SJCRH30 (cell line): ENCODE data around the gene CDC37L1. TPM values are rescaled to one million over a fixed set of nuclear protein-coding genes. Genes with fewer than 3 reads are reported as not detected.

Experiments used
- DNase-seq, 2 experiments: peaks; one replicate each; pipeline ENCODE4 v3.0.0-alpha.2; 2015 to 2020
- H3K27ac ChIP-seq: fragments of 250-450 bp; sonication (Bioruptor Pico); 2 replicates; pipeline ENCODE4 v1.5.1; 2020; ENCODE audit warnings: mild to moderate bottlenecking, moderate library complexity
- H3K27me3 ChIP-seq: fragments of 250-450 bp; sonication (Bioruptor Pico); 2 replicates; pipeline ENCODE4 v1.5.1; 2020; ENCODE audit warnings: mild to moderate bottlenecking, moderate library complexity
- H3K36me3 ChIP-seq: fragments of 250-450 bp; sonication (Bioruptor Pico); 2 replicates; pipeline ENCODE4 v1.5.1; 2020; ENCODE audit warnings: mild to moderate bottlenecking, moderate library complexity
- H3K4me1 ChIP-seq: fragments of 250-450 bp; sonication (Bioruptor Pico); 2 replicates; pipeline ENCODE4 v1.5.1; 2020; ENCODE audit warnings: mild to moderate bottlenecking, moderate library complexity
- H3K4me3 ChIP-seq: fragments of 250-450 bp; sonication (Bioruptor Pico); 2 replicates; pipeline ENCODE4 v1.5.1; 2020; ENCODE audit warnings: mild to moderate bottlenecking, moderate library complexity
- H3K9me3 ChIP-seq: fragments of 250-450 bp; sonication (Bioruptor Pico); replicated peaks from 2 replicates; pipeline ENCODE4 v1.5.1; 2020; ENCODE audit warnings: mild to moderate bottlenecking, moderate library complexity
- total RNA-seq: library from RNA; depleted of rRNA; stranded (reverse); fragments of >200 nt; shearing (Covaris generic); gene quantifications from 2 replicates; pipeline ENCODE4 v1.2.3, GENCODE V29; 2014

The CDC37L1 gene
- total RNA-seq, 1 experiment from 2014 or later = 12.6 TPM

- H3K27ac ChIP-seq = no peak overlapping the region
- H3K9me3 ChIP-seq = no peaks in the 10 kb centered on the region
- H3K4me3 ChIP-seq = no peak overlapping the region
- no peak for DNase-seq
- peaks cover 4% of the 10 kb centered on the region; the same call in 1 of the 2 replicates for H3K36me3 ChIP-seq
- no peaks in the 10 kb centered on the region for H3K4me1 ChIP-seq
- H3K27me3 ChIP-seq = no peaks in the 10 kb centered on the region
These were observed 35.1 kb downstream of the CDC37L1 start for GRCh38 chr9:4714266-4715016.

- Histone ChIP-seq H3K4me3 (no peak overlapping the region), H3K36me3 (peaks cover 4% of the 10 kb centered on the region; the same call in 1 of the 2 replicates), H3K4me1 (no peaks in the 10 kb centered on the region), H3K9me3 (no peaks in the 10 kb centered on the region), H3K27me3 (no peaks in the 10 kb centered on the region), H3K27ac (no peak overlapping the region)
- no peak for DNase-seq
These were observed 36.8 kb downstream of the CDC37L1 start for GRCh38 chr9:4716163-4716562.

GRCh38 chr9:4717815-4718214 lies 38.4 kb downstream of the CDC37L1 start:
- Histone ChIP-seq H3K36me3 (peaks cover 4% of the 10 kb centered on the region; the same call in 1 of the 2 replicates), H3K27me3 (no peaks in the 10 kb centered on the region), H3K4me3 (no peak overlapping the region), H3K4me1 (no peaks in the 10 kb centered on the region), H3K9me3 (no peaks in the 10 kb centered on the region), H3K27ac (no peak overlapping the region)
- DNase-seq = no peak

DNA sequence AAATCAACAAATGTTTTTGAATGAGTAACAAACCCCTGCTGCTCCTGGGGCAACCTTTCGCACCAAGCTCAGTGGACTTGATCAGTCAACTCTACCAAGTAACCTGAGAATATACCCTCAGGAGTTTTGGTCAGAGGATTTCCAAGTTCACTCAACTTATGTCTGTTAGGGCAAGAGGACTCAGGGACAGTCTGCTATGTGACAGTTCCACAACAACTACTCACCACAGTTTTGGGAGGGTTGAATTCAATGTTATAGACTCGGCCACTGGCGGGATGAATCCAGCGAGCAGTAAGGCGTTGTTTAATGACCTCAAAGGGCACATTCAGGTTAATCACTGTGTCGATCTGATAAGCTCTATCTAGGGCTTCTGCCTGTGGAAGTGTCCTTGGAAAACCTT lies 39.5 kb downstream of the CDC37L1 start:
- no peak overlapping the region for H3K27ac ChIP-seq
- DNase-seq = no peak
- peaks cover 4% of the 10 kb centered on the region; the same call in 1 of the 2 replicates for H3K36me3 ChIP-seq
- H3K4me3 ChIP-seq = no peak overlapping the region
- no peaks in the 10 kb centered on the region for H3K4me1 ChIP-seq
- H3K27me3 ChIP-seq = no peaks in the 10 kb centered on the region
- no peaks in the 10 kb centered on the region for H3K9me3 ChIP-seq

- DNase-seq = no peak
- Histone ChIP-seq H3K4me3 (no peak overlapping the region), H3K27me3 (no peaks in the 10 kb centered on the region), H3K36me3 (no peaks in the 10 kb centered on the region; the same call in 1 of the 2 replicates), H3K4me1 (no peaks in the 10 kb centered on the region), H3K27ac (no peak overlapping the region), H3K9me3 (no peaks in the 10 kb centered on the region)
These were observed 42.4 kb downstream of the CDC37L1 start for GRCh38 chr9:4721736-4722135.

DNA sequence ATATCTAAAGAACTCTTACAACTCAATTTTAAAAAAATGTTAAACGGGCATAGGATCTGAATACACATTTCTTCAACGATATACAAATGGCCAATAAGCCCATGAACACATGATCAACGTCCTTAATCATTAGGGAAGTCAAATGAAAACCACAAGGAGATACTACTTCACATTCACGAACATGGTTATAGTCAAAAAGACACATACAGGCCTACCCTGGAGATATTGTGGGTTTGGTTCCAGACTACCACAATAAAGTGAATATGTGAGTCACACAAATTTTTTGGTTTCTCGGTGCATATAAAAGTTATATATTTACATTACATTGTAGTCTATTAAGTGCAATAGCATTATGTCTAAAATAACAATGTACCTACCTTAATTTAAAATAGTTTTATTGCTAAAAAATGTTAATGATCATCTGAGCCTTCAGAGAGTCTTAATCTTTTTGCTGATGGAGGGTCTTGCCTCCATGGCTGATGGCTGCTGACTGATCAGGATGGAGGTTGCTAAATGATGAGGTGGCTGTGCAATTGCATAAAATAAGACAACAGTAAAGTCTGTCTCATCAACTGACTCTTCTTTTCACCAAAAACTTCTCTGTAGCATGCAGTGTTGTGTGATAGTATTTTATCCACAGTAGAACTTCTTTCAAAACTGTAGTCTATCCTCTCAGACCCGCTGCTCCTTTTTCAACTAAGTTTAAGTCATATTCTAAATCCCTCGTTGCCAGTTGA lies 46.5 kb downstream of the CDC37L1 start:
- Histone ChIP-seq H3K9me3 (no peaks in the 10 kb centered on the region), H3K4me3 (no peak overlapping the region), H3K27me3 (no peaks in the 10 kb centered on the region), H3K4me1 (no peaks in the 10 kb centered on the region), H3K36me3 (no peaks in the 10 kb centered on the region; the same call in 1 of the 2 replicates), H3K27ac (no peak overlapping the region)
- DNase-seq = no peak

DNA sequence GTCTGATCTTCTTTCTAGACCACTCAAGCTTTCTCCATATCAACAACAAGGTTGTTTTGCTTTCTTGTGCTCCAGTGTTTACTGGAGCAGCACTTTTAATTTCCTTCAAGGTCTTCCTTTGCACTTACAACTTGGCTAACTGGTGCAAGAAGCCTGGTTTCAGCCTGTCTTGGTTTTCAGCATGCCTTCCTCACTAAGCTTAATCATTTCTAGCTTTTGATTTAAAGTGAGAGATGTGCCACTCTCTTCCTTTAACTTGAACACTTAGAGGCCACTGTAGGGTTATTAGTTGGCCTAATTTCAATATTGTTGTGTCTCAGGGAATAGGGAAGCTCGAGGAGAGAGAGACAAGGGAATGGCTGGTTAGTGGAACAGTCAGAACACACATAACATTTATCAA lies 48.2 kb downstream of the CDC37L1 start:
- Histone ChIP-seq H3K4me1 (no peaks in the 10 kb centered on the region), H3K36me3 (no peaks in the 10 kb centered on the region; the same call in 1 of the 2 replicates), H3K4me3 (no peak overlapping the region), H3K27me3 (no peaks in the 10 kb centered on the region), H3K27ac (no peak overlapping the region), H3K9me3 (no peaks in the 10 kb centered on the region)
- DNase-seq = no peak

- Histone ChIP-seq H3K27ac (no peak overlapping the region), H3K9me3 (no peaks in the 10 kb centered on the region), H3K36me3 (no peaks in the 10 kb centered on the region), H3K27me3 (no peaks in the 10 kb centered on the region), H3K4me1 (no peaks in the 10 kb centered on the region), H3K4me3 (no peak overlapping the region)
- no peak for DNase-seq
These were observed 53.5 kb downstream of the CDC37L1 start for GRCh38 chr9:4732890-4733289.

- Histone ChIP-seq H3K4me3 (no peak overlapping the region), H3K4me1 (no peaks in the 10 kb centered on the region), H3K27ac (no peak overlapping the region), H3K27me3 (no peaks in the 10 kb centered on the region), H3K9me3 (no peaks in the 10 kb centered on the region), H3K36me3 (no peaks in the 10 kb centered on the region)
- DNase-seq = no peak
These were observed 54.8 kb downstream of the CDC37L1 start for GRCh38 chr9:4734150-4734549.

GRCh38 chr9:4738866-4739586 lies 59.7 kb downstream of the CDC37L1 start:
- H3K4me1 ChIP-seq = no peaks in the 10 kb centered on the region
- H3K4me3 ChIP-seq = peak overlapping the region; percentile 72
- H3K27me3 ChIP-seq = no peaks in the 10 kb centered on the region
- DNase-seq = no peak
- no peak overlapping the region for H3K27ac ChIP-seq
- no peaks in the 10 kb centered on the region for H3K9me3 ChIP-seq
- no peaks in the 10 kb centered on the region for H3K36me3 ChIP-seq

- Histone ChIP-seq H3K27me3 (no peaks in the 10 kb centered on the region), H3K27ac (peak overlapping the region; percentile 30), H3K4me3 (peak overlapping the region; percentile 72), H3K4me1 (no peaks in the 10 kb centered on the region), H3K9me3 (no peaks in the 10 kb centered on the region), H3K36me3 (no peaks in the 10 kb centered on the region)
- no peak for DNase-seq
These were observed 60.4 kb downstream of the CDC37L1 start for GRCh38 chr9:4739587-4740387.

GRCh38 chr9:4740388-4740637 lies 60.9 kb downstream of the CDC37L1 start:
- DNase-seq = no peak
- Histone ChIP-seq H3K27me3 (no peaks in the 10 kb centered on the region), H3K36me3 (no peaks in the 10 kb centered on the region), H3K4me3 (peak overlapping the region; percentile 72), H3K9me3 (no peaks in the 10 kb centered on the region), H3K4me1 (no peaks in the 10 kb centered on the region), H3K27ac (peak overlapping the region; percentile 30)

- Histone ChIP-seq H3K9me3 (no peaks in the 10 kb centered on the region), H3K27ac (peak within 1 kb of the TSS; percentile 30), H3K36me3 (no peaks in the 10 kb centered on the region), H3K4me1 (no peaks in the 10 kb centered on the region), H3K4me3 (peak within 1 kb of the TSS; percentile 72), H3K27me3 (no peaks in the 10 kb centered on the region)
- DNase-seq = peak; percentile 84
These were observed 61.4 kb downstream of the CDC37L1 start, which contains the start of gene AK3 for GRCh38 chr9:4740638-4741364. AK3 (minus strand) TSS chr9:4741202; CDS start chr9:4741087, 115 bp downstream.
